GM12878 (cell line): ENCODE data around the gene MUC5AC. TPM values are rescaled to one million over a fixed set of nuclear protein-coding genes. Genes with fewer than 3 reads are reported as not detected.
"Not testable (repeated sequence)": the region's sequence is repeated elsewhere in the genome, so short reads cannot be mapped to it uniquely, and the experiment has no call there.

ENCODE experiments used
- ATAC-seq: fragments of 200-7000 bp; cut with Tn5 transposase; 3 replicates; pipeline ENCODE4 v1.9.1; 2020; ENCODE audit warnings: mild to moderate bottlenecking, moderate library complexity
- BruUV-seq: library from RNA; stranded (reverse); fragments of 400-500 nt; replicated peaks from 2 replicates; lab custom pipeline; 2021; lab: Mats Ljungman, UMichigan
- CTCF ChIA-PET: fragments of 300-600 bp; sonication (Branson Sonifier 250); formaldehyde crosslinking; extraction: SDS; loops from one replicate; lab custom pipeline; 2021; ENCODE audit warnings: inconsistent platforms; lab: Yijun Ruan, JAX
- POLR2A ChIA-PET: fragments of 350-600 bp; formaldehyde crosslinking; extraction: SDS; loops from one replicate; lab custom pipeline; 2021; ENCODE audit warnings: inconsistent platforms; lab: Charles Lee
- RAD21 ChIA-PET: fragments of 300-600 bp; sonication (Branson Sonifier 250); formaldehyde crosslinking; loops from one replicate; lab custom pipeline; 2023; ENCODE audit warnings: antibody characterized with exemption; ENCODE audit not compliant: unreplicated experiment; lab: Charles Lee
- SMC1A ChIA-PET: fragments of 300-600 bp; sonication (Branson Sonifier 250); formaldehyde crosslinking; loops from one replicate; lab custom pipeline; 2023; ENCODE audit not compliant: unreplicated experiment, uncharacterized antibody; lab: Charles Lee
- DNase-seq: peaks from one replicate; pipeline ENCODE4 v3.0.0-alpha.2; 2011; ENCODE audit warnings: low read depth, low spot score
- FAIRE-seq: peaks from 3 replicates; lab custom pipeline; 2011; peaks lifted over from hg19 to GRCh38; lab: Jason Lieb, UNC
- H2AFZ ChIP-seq: 2 replicates; pipeline ENCODE4 v1.6.0; 2011; ENCODE audit warnings: low read depth, low read length, control low read depth; ENCODE audit not compliant: control insufficient read depth
- H3K27ac ChIP-seq: 2 replicates; pipeline ENCODE4 v1.5.1; 2011; ENCODE audit warnings: control low read depth; ENCODE audit not compliant: control insufficient read depth, insufficient read depth
- H3K27me3 ChIP-seq, 2 experiments: replicated peaks in 1 of 2; 2 replicates each; pipeline versions ENCODE4 v1.6.0 to v1.6.1; 2011; ENCODE audit warnings: low read length in 1 of 2; ENCODE audit not compliant: control insufficient read depth in 2 of 2, insufficient read depth in 2 of 2
- H3K36me3 ChIP-seq, 2 experiments: 2 replicates each; pipeline ENCODE4 v1.5.1; 2011; ENCODE audit warnings: low read length in 1 of 2; ENCODE audit not compliant: control insufficient read depth in 2 of 2, insufficient read depth in 2 of 2
- H3K4me1 ChIP-seq: 2 replicates; pipeline ENCODE4 v1.6.1; 2011; ENCODE audit warnings: mild to moderate bottlenecking, low read length, moderate library complexity, mixed read lengths; ENCODE audit not compliant: control insufficient read depth, insufficient read depth
- H3K4me2 ChIP-seq: 2 replicates; pipeline ENCODE4 v1.6.0; 2011; ENCODE audit warnings: control low read depth; ENCODE audit not compliant: control insufficient read depth, insufficient read depth
- H3K4me3 ChIP-seq: fragments of 200-600 bp; sonication (generic); 2 replicates; pipeline ENCODE4 v1.5.1; 2016
- H3K79me2 ChIP-seq: 2 replicates; pipeline ENCODE4 v1.6.0; 2011; ENCODE audit warnings: low read length; ENCODE audit not compliant: control insufficient read depth, insufficient read depth
- H3K9ac ChIP-seq: 2 replicates; pipeline ENCODE4 v1.8.0; 2011; ENCODE audit warnings: low read length, control low read depth, mixed read lengths; ENCODE audit not compliant: control insufficient read depth, insufficient read depth
- H3K9me3 ChIP-seq: replicated peaks from 3 replicates; pipeline ENCODE4 v1.5.1; 2011; ENCODE audit warnings: mild to moderate bottlenecking, low read length; ENCODE audit not compliant: control insufficient read depth, insufficient read depth
- H4K20me1 ChIP-seq: 2 replicates; pipeline ENCODE4 v1.6.0; 2011; ENCODE audit not compliant: control insufficient read depth, insufficient read depth
- BCL11A ChIP-seq: IDR thresholded peaks from 2 replicates; pipeline ENCODE4 v1.6.1; 2011; ENCODE audit warnings: low read depth, low read length
- BHLHE40 ChIP-seq, 2 experiments: fragments of 450-650 bp in 1 of 2; IDR thresholded peaks; 2 replicates each; pipeline ENCODE4 v1.6.1; 2011 to 2017; ENCODE audit warnings: low read depth in 2 of 2, borderline replicate concordance in 1 of 2, improper control_type of control experiment in 1 of 2, low read length in 1 of 2, mild to moderate bottlenecking in 1 of 2
- CHD2 ChIP-seq: IDR thresholded peaks from 2 replicates; pipeline ENCODE4 v1.6.1; 2011; ENCODE audit warnings: low read depth, low read length, improper control_type of control experiment, borderline replicate concordance
- KLF5 ChIP-seq: fragments of 450-650 bp; IDR thresholded peaks from 2 replicates; pipeline ENCODE4 v1.6.1; 2014; ENCODE audit warnings: mild to moderate bottlenecking; ENCODE audit not compliant: partially characterized antibody
- MEF2B ChIP-seq: fragments of 450-650 bp; IDR thresholded peaks from 2 replicates; pipeline ENCODE4 v1.6.1; 2018; ENCODE audit warnings: mild to moderate bottlenecking, moderate library complexity; ENCODE audit not compliant: partially characterized antibody, poor library complexity, severe bottlenecking
- NBN ChIP-seq: fragments of 450-650 bp; IDR thresholded peaks from 2 replicates; pipeline ENCODE4 v1.6.1; 2016
- ZNF217 ChIP-seq: fragments of 450-650 bp; IDR thresholded peaks from 2 replicates; pipeline ENCODE4 v1.6.1; 2017; ENCODE audit warnings: antibody characterized with exemption, mild to moderate bottlenecking
- WGBS: methylation state at CpG from one replicate; pipeline ENCODE4 v1.1.6; 2016; ENCODE audit warnings: low lambda C conversion rate; ENCODE audit not compliant: insufficient replicate concordance, insufficient coverage; ENCODE audit errors: missing lambda C conversion rate; 5-methylcytosine and 5-hydroxymethylcytosine counted together
- in situ Hi-C: fragments of 300-500 bp; cut with MboI; formaldehyde crosslinking; loops from 9 replicates; pipeline ENCODE4 v1.14.3; 2018; ENCODE audit warnings: mixed read lengths
- intact Hi-C: fragments of 100-400 bp; cut with micrococcal nuclease; formaldehyde crosslinking; loops from one replicate; pipeline ENCODE4 v1.14.2; 2022; ENCODE audit not compliant: unreplicated experiment
- polyA plus RNA-seq, 11 experiments: library from polyadenylated mRNA; depleted of rRNA in 4 of 11; unstranded in 6 of 11; stranded (reverse) in 5 of 11; fragments of >200 nt; fragmentation: Nextera tagmentation in 4 of 11; fragmentation: Illumina TruSeq in 1 of 11; extraction: Ambion mirVana in 4 of 11; extraction: Trizol in 1 of 11; gene quantifications; 1 replicate in 1 of 11; 2 replicates in 10 of 11; pipeline versions ENCODE4 v1.2.1 to v1.2.3, GENCODE V29; 2011 to 2016; ENCODE audit warnings: inconsistent platforms in 2 of 11, missing spikeins in 2 of 11, low read depth in 1 of 11
- total RNA-seq, 4 experiments: library from RNA; depleted of rRNA in 3 of 4; stranded (reverse); fragments of >200 nt in 3 of 4; fragmentation: Illumina TruSeq in 1 of 4; extraction: Trizol in 1 of 4; gene quantifications; 2 replicates each; pipeline versions ENCODE4 v1.2.1 to v1.2.3, GENCODE V29; 2013 to 2021
- TF ChIP-seq, protein P1 (sequence below): IDR thresholded peaks from 2 replicates; pipeline ENCODE4 v1.6.1; 2012; ENCODE audit warnings: mild to moderate bottlenecking, low read depth, low read length
- TF ChIP-seq, protein P2 (sequence below): IDR thresholded peaks from 2 replicates; pipeline ENCODE4 v1.6.1; 2011; ENCODE audit warnings: borderline replicate concordance, low read depth, mild to moderate bottlenecking, moderate library complexity, low read length; ENCODE audit not compliant: insufficient read depth, poor library complexity, severe bottlenecking

The MUC5AC gene
- total and polyA plus RNA-seq, 10 of the 15 experiments (the other 5 are each of a cell fraction or from before 2014, with no cell fraction given), result under 0.01 to 0.01 TPM; not detected in 8

DNA sequence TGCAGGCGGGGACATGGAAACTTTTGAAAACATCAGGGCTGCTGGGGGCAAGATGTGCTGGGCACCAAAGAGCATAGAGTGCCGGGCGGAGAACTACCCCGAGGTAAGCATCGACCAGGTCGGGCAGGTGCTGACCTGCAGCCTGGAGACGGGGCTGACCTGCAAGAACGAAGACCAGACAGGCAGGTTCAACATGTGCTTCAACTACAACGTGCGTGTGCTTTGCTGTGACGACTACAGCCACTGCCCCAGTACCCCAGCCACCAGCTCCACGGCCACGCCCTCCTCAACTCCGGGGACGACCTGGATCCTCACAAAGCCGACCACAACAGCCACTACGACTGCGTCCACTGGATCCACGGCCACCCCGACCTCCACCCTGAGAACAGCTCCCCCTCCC is 84.5 kb downstream of the MUC5AC start (continued):
- TF ChIP-seq, protein P1, sequence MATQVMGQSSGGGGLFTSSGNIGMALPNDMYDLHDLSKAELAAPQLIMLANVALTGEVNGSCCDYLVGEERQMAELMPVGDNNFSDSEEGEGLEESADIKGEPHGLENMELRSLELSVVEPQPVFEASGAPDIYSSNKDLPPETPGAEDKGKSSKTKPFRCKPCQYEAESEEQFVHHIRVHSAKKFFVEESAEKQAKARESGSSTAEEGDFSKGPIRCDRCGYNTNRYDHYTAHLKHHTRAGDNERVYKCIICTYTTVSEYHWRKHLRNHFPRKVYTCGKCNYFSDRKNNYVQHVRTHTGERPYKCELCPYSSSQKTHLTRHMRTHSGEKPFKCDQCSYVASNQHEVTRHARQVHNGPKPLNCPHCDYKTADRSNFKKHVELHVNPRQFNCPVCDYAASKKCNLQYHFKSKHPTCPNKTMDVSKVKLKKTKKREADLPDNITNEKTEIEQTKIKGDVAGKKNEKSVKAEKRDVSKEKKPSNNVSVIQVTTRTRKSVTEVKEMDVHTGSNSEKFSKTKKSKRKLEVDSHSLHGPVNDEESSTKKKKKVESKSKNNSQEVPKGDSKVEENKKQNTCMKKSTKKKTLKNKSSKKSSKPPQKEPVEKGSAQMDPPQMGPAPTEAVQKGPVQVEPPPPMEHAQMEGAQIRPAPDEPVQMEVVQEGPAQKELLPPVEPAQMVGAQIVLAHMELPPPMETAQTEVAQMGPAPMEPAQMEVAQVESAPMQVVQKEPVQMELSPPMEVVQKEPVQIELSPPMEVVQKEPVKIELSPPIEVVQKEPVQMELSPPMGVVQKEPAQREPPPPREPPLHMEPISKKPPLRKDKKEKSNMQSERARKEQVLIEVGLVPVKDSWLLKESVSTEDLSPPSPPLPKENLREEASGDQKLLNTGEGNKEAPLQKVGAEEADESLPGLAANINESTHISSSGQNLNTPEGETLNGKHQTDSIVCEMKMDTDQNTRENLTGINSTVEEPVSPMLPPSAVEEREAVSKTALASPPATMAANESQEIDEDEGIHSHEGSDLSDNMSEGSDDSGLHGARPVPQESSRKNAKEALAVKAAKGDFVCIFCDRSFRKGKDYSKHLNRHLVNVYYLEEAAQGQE, result no peak
- TF ChIP-seq BCL11A, result no peak
- no peak for TF ChIP-seq ZNF217
- TF ChIP-seq CHD2, result no peak
- TF ChIP-seq MEF2B, result no peak
- TF ChIP-seq KLF5, result no peak
- TF ChIP-seq BHLHE40 (IDR thresholded peaks at IDR 0.05; ENCODE audit: borderline replicate concordance in 1 of 2, low read depth in 2 of 2, low read length in 1 of 2), result no peak
- no peak for TF ChIP-seq NBN
- TF ChIP-seq, protein P2, sequence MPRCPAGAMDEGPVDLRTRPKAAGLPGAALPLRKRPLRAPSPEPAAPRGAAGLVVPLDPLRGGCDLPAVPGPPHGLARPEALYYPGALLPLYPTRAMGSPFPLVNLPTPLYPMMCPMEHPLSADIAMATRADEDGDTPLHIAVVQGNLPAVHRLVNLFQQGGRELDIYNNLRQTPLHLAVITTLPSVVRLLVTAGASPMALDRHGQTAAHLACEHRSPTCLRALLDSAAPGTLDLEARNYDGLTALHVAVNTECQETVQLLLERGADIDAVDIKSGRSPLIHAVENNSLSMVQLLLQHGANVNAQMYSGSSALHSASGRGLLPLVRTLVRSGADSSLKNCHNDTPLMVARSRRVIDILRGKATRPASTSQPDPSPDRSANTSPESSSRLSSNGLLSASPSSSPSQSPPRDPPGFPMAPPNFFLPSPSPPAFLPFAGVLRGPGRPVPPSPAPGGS, result no peak
- TF ChIP-seq, all 136 proteins: peak for 0

DNA sequence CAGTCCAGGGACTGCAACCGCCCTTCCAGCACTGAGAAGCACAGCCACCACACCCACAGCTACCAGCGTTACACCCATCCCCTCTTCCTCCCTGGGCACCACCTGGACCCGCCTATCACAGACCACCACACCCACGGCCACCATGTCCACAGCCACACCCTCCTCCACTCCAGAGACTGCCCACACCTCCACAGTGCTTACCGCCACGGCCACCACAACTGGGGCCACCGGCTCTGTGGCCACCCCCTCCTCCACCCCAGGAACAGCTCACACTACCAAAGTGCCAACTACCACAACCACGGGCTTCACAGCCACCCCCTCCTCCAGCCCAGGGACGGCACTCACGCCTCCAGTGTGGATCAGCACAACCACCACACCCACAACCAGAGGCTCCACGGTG is 85.0 kb downstream of the MUC5AC start:
- DNase-seq, H3K36me3 ChIP-seq, SMC1A ChIA-PET, H3K9me3 ChIP-seq, RAD21 ChIA-PET, POLR2A ChIA-PET, CTCF ChIA-PET, H3K9ac ChIP-seq, in situ Hi-C loops, H3K79me2 ChIP-seq, H3K4me2 ChIP-seq, BruUV-seq, intact Hi-C loops, H3K27me3 ChIP-seq, FAIRE-seq, H3K4me1 ChIP-seq, H3K27ac ChIP-seq, H2AFZ ChIP-seq, ATAC-seq, H4K20me1 ChIP-seq, H3K4me3 ChIP-seq: not testable (repeated sequence)
- 51% methylated on average over 4 of the region's 11 CpGs for WGBS

DNA sequence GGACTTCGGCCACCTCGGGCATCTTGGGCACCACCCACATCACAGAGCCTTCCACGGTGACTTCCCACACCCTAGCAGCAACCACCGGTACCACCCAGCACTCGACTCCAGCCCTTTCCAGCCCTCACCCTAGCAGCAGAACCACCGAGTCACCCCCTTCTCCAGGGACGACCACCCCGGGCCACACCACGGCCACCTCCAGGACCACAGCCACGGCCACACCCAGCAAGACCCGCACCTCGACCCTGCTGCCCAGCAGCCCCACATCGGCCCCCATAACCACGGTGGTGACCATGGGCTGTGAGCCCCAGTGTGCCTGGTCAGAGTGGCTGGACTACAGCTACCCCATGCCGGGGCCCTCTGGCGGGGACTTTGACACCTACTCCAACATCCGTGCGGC is 85.8 kb downstream of the MUC5AC start:
- RAD21 ChIA-PET, POLR2A ChIA-PET, H4K20me1 ChIP-seq, H3K79me2 ChIP-seq, CTCF ChIA-PET, SMC1A ChIA-PET, ATAC-seq, DNase-seq, in situ Hi-C loops, H2AFZ ChIP-seq, H3K27me3 ChIP-seq, H3K9me3 ChIP-seq, H3K4me1 ChIP-seq, H3K36me3 ChIP-seq, H3K9ac ChIP-seq, H3K4me3 ChIP-seq, H3K4me2 ChIP-seq, BruUV-seq, H3K27ac ChIP-seq, FAIRE-seq, intact Hi-C loops: not testable (repeated sequence)
- 78% methylated on average over 14 of the region's 18 CpGs for WGBS
